ENCODE results near the gene ESRRB.

DNA sequence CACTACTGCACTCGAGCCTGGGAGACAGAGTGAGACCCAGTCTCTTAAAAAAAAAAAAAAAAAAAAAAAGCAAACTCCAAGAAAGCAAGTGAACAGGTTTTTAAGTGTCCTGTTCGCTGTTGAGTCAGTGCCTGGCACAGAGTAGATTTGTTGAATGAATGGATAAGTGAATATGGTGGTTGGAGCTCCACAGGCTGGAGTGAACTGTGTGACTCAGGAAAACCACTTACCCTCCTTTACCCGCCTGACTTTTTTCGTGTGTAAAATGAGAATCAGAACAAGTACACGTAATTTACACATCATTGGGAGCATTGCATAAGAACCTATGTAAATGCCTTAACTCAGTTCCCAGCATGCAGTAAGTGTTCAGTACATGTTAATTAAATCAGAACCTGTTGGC lies 24.0 kb upstream of the ESRRB start:
- TF ChIP-seq, protein P1, sequence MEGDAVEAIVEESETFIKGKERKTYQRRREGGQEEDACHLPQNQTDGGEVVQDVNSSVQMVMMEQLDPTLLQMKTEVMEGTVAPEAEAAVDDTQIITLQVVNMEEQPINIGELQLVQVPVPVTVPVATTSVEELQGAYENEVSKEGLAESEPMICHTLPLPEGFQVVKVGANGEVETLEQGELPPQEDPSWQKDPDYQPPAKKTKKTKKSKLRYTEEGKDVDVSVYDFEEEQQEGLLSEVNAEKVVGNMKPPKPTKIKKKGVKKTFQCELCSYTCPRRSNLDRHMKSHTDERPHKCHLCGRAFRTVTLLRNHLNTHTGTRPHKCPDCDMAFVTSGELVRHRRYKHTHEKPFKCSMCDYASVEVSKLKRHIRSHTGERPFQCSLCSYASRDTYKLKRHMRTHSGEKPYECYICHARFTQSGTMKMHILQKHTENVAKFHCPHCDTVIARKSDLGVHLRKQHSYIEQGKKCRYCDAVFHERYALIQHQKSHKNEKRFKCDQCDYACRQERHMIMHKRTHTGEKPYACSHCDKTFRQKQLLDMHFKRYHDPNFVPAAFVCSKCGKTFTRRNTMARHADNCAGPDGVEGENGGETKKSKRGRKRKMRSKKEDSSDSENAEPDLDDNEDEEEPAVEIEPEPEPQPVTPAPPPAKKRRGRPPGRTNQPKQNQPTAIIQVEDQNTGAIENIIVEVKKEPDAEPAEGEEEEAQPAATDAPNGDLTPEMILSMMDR (IDR thresholded peaks at IDR 0.05; ENCODE audit: low read depth, low read length), result no peak
- no peak for TF ChIP-seq MYC (IDR thresholded peaks at IDR 0.05; ENCODE audit: low read depth, low read length)
